H1 (cell line): ENCODE measurements around the gene MRPL4. TPM values are rescaled to one million over a fixed set of nuclear protein-coding genes. Genes with fewer than 3 reads are reported as not detected.

ENCODE experiments used
- CTCF ChIA-PET: fragments of 300-600 bp; sonication (Branson Sonifier 250); formaldehyde crosslinking; loops from one replicate; lab custom pipeline; 2021; ENCODE audit not compliant: partially characterized antibody; lab: Charles Lee
- POLR2A ChIA-PET: fragments of 300-600 bp; sonication (Branson Sonifier 250); formaldehyde crosslinking; loops from one replicate; lab custom pipeline; 2021; ENCODE audit warnings: inconsistent platforms; ENCODE audit not compliant: partially characterized antibody; lab: Charles Lee
- DNase-seq, 2 experiments: peaks; one replicate each; pipeline versions ENCODE4 v3.0.0 to v3.0.0-alpha.2; 2010 to 2022; ENCODE audit warnings: low spot score in 2 of 2, low read depth in 1 of 2, mixed read lengths in 1 of 2
- FAIRE-seq: peaks from 2 replicates; lab custom pipeline; 2011; peaks lifted over from hg19 to GRCh38; lab: Jason Lieb, UNC
- H2AFZ ChIP-seq: 2 replicates; pipeline ENCODE4 v1.8.1; 2012; ENCODE audit warnings: low read length, inconsistent platforms
- H2AK5ac ChIP-seq: 2 replicates; pipeline ENCODE4 v1.6.1; 2013; ENCODE audit warnings: low read depth, low read length
- H2BK120ac ChIP-seq: replicated peaks from 2 replicates; pipeline ENCODE3; 2013; ENCODE audit warnings: low read depth, low read length, inconsistent platforms
- H2BK12ac ChIP-seq: 2 replicates; pipeline ENCODE4 v1.6.1; 2013; ENCODE audit warnings: low read depth, low read length
- H2BK15ac ChIP-seq: 2 replicates; pipeline ENCODE4 v1.6.1; 2013; ENCODE audit warnings: low read length
- H2BK20ac ChIP-seq: 2 replicates; pipeline ENCODE4 v1.6.1; 2013; ENCODE audit warnings: low read length
- H2BK5ac ChIP-seq: 2 replicates; pipeline ENCODE4 v1.6.1; 2013; ENCODE audit warnings: low read depth, low read length
- H3K14ac ChIP-seq: 2 replicates; pipeline ENCODE4 v1.6.1; 2013; ENCODE audit warnings: inconsistent platforms; ENCODE audit not compliant: insufficient read length
- H3K18ac ChIP-seq: 2 replicates; pipeline ENCODE4 v1.6.1; 2013; ENCODE audit warnings: low read length; ENCODE audit errors: extremely low read depth
- H3K23ac ChIP-seq: 2 replicates; pipeline ENCODE4 v1.6.1; 2013; ENCODE audit warnings: inconsistent platforms; ENCODE audit not compliant: insufficient read length
- H3K23me2 ChIP-seq: 2 replicates; pipeline ENCODE4 v1.6.1; 2013; ENCODE audit warnings: low read depth, low read length
- H3K27ac ChIP-seq: 2 replicates; pipeline ENCODE4 v1.6.1; 2011; ENCODE audit warnings: low read depth, low read length, inconsistent platforms
- H3K27me3 ChIP-seq, 4 experiments: replicated peaks in 1 of 4; 1 replicate in 1 of 4; 2 replicates in 3 of 4; pipeline versions ENCODE4 v1.6.1 to v1.8.1; 2011 to 2013; ENCODE audit warnings: low read length in 3 of 4, mild to moderate bottlenecking in 3 of 4, inconsistent platforms in 2 of 4, mixed read lengths in 2 of 4, moderate library complexity in 1 of 4; ENCODE audit not compliant: control insufficient read depth in 3 of 4, insufficient read depth in 3 of 4; ENCODE audit errors: extremely low read depth in 1 of 4
- H3K36me3 ChIP-seq, 4 experiments: 2 replicates each; pipeline versions ENCODE4 v1.6.1 to v1.8.1; 2011 to 2013; ENCODE audit warnings: mild to moderate bottlenecking in 4 of 4, low read length in 3 of 4, moderate library complexity in 2 of 4, control low read depth in 1 of 4, inconsistent platforms in 1 of 4; ENCODE audit not compliant: insufficient read depth in 4 of 4, control insufficient read depth in 2 of 4
- H3K4ac ChIP-seq: replicated peaks from 2 replicates; pipeline ENCODE3; 2013; ENCODE audit warnings: low read length, low read depth, mixed read lengths, inconsistent platforms; ENCODE audit not compliant: insufficient read length
- H3K4me1 ChIP-seq, 4 experiments: replicated peaks in 1 of 4; 1 replicate in 1 of 4; 2 replicates in 3 of 4; pipeline versions ENCODE4 v1.6.1 to v1.8.1; 2011 to 2013; ENCODE audit warnings: low read length in 3 of 4, inconsistent platforms in 2 of 4, mixed read lengths in 1 of 4; ENCODE audit not compliant: insufficient read depth in 4 of 4, control insufficient read depth in 3 of 4
- H3K4me2 ChIP-seq, 2 experiments: 2 replicates each; pipeline versions ENCODE4 v1.6.1 to v1.8.1; 2011 to 2013; ENCODE audit warnings: low read depth in 2 of 2, low read length in 2 of 2, control low read depth in 1 of 2, inconsistent platforms in 1 of 2, mild to moderate bottlenecking in 1 of 2; ENCODE audit not compliant: insufficient read depth in 1 of 2
- H3K4me3 ChIP-seq, 4 experiments: fragments of 200-600, 300-600 bp in 1 of 4; sonication (generic), shearing (Covaris generic), sonication (Bioruptor Twin) in 1 of 4; 2 replicates each; pipeline versions ENCODE4 v1.5.1 to v1.8.1; 2011 to 2016; ENCODE audit warnings: low read length in 4 of 4, low read depth in 3 of 4, control low read depth in 2 of 4, inconsistent platforms in 2 of 4, mild to moderate bottlenecking in 2 of 4, mixed read lengths in 1 of 4, moderate library complexity in 1 of 4; ENCODE audit not compliant: insufficient read depth in 2 of 4; ENCODE audit errors: extremely low read depth in 1 of 4
- H3K56ac ChIP-seq: replicated peaks from 2 replicates; pipeline ENCODE3; 2013; ENCODE audit warnings: low read depth, mild to moderate bottlenecking, mixed read lengths, low read length, inconsistent platforms; ENCODE audit not compliant: insufficient read length
- H3K79me1 ChIP-seq: 2 replicates; pipeline ENCODE4 v1.6.1; 2013; ENCODE audit warnings: low read depth, low read length, control low read depth
- H3K79me2 ChIP-seq, 2 experiments: 2 replicates each; pipeline versions ENCODE4 v1.6.1 to v1.8.1; 2012 to 2013; ENCODE audit warnings: low read length in 2 of 2, mild to moderate bottlenecking in 2 of 2, inconsistent platforms in 1 of 2; ENCODE audit not compliant: insufficient read depth in 2 of 2, control insufficient read depth in 1 of 2
- H3K9ac ChIP-seq, 4 experiments: replicated peaks in 1 of 4; 1 replicate in 1 of 4; 2 replicates in 3 of 4; pipeline versions ENCODE4 v1.6.1 to v1.8.1; 2011 to 2013; ENCODE audit warnings: low read depth in 3 of 4, low read length in 3 of 4, control low read depth in 2 of 4, mild to moderate bottlenecking in 2 of 4, moderate library complexity in 2 of 4, inconsistent platforms in 1 of 4; ENCODE audit errors: extremely low read depth in 1 of 4
- H3K9me3 ChIP-seq, 2 experiments: 2 replicates each; pipeline versions ENCODE4 v1.6.1 to v1.8.1; 2012 to 2013; ENCODE audit warnings: mild to moderate bottlenecking in 2 of 2, moderate library complexity in 2 of 2, control low read depth in 1 of 2, inconsistent platforms in 1 of 2, low read depth in 1 of 2, low read length in 1 of 2, mixed read lengths in 1 of 2; ENCODE audit not compliant: insufficient read depth in 2 of 2
- H4K20me1 ChIP-seq, 2 experiments: replicated peaks in 1 of 2; 2 replicates each; pipeline versions ENCODE3 to v1.8.1; 2011 to 2013; ENCODE audit warnings: inconsistent platforms in 2 of 2, low read length in 2 of 2, mild to moderate bottlenecking in 1 of 2; ENCODE audit not compliant: insufficient read depth in 2 of 2, control insufficient read depth in 1 of 2
- H4K5ac ChIP-seq: 2 replicates; pipeline ENCODE4 v1.6.1; 2013; ENCODE audit warnings: low read length, low read depth, mixed read lengths, inconsistent platforms; ENCODE audit not compliant: insufficient read length
- H4K8ac ChIP-seq: 2 replicates; pipeline ENCODE4 v1.8.0; 2013; ENCODE audit warnings: mild to moderate bottlenecking, moderate library complexity, low read length, inconsistent platforms; ENCODE audit not compliant: insufficient read depth; ENCODE audit errors: extremely low read depth
- H4K91ac ChIP-seq: replicated peaks from 2 replicates; pipeline ENCODE3; 2013; ENCODE audit warnings: low read length, mixed read lengths, inconsistent platforms; ENCODE audit not compliant: insufficient read length
- ASH2L ChIP-seq: fragments of 200-600, 300-600 bp; sonication (generic); IDR thresholded peaks from one replicate; pipeline ENCODE4 v1.7.1; 2017; ENCODE audit warnings: low read length
- EZH2 ChIP-seq: fragments of 200-600 bp; sonication (generic); IDR thresholded peaks from 2 replicates; pipeline ENCODE4 v1.7.1; 2012; ENCODE audit warnings: low read depth, mild to moderate bottlenecking, moderate library complexity, low read length, inconsistent platforms; ENCODE audit not compliant: severe bottlenecking
- GABPA ChIP-seq: IDR thresholded peaks from 2 replicates; pipeline ENCODE4 v1.6.1; 2011; ENCODE audit warnings: mild to moderate bottlenecking, low read length, moderate library complexity, borderline replicate concordance; ENCODE audit not compliant: insufficient read depth
- GTF2F1 ChIP-seq: IDR thresholded peaks from 2 replicates; pipeline ENCODE4 v1.6.1; 2012; ENCODE audit warnings: low read depth, low read length, improper control_type of control experiment, borderline replicate concordance
- JUND ChIP-seq: IDR thresholded peaks from 2 replicates; pipeline ENCODE4 v1.6.1; 2011; ENCODE audit warnings: mild to moderate bottlenecking, improper control_type of control experiment, low read length
- MAFK ChIP-seq: IDR thresholded peaks from 2 replicates; pipeline ENCODE4 v1.6.1; 2012; ENCODE audit warnings: low read depth, mild to moderate bottlenecking, improper control_type of control experiment, low read length
- NANOG ChIP-seq: IDR thresholded peaks from 2 replicates; pipeline ENCODE4 v1.6.1; 2011; ENCODE audit warnings: low read length, low read depth, mild to moderate bottlenecking, inconsistent platforms; ENCODE audit not compliant: insufficient read depth, poor library complexity, severe bottlenecking
- POLR2AphosphoS5 ChIP-seq: IDR thresholded peaks from 2 replicates; pipeline ENCODE4 v1.6.1; 2011; ENCODE audit warnings: low read depth, low read length
- SP1 ChIP-seq: IDR thresholded peaks from 2 replicates; pipeline ENCODE4 v1.6.1; 2011; ENCODE audit warnings: low read depth, low read length
- SP2 ChIP-seq: IDR thresholded peaks from 2 replicates; pipeline ENCODE4 v1.6.1; 2012; ENCODE audit warnings: mild to moderate bottlenecking, low read length, inconsistent platforms
- TBP ChIP-seq: IDR thresholded peaks from 2 replicates; pipeline ENCODE4 v1.6.1; 2011; ENCODE audit warnings: low read depth, low read length, improper control_type of control experiment
- TEAD4 ChIP-seq: IDR thresholded peaks from 2 replicates; pipeline ENCODE4 v1.6.1; 2012; ENCODE audit warnings: low read depth, low read length, inconsistent platforms, mixed read lengths
- YY1 ChIP-seq: IDR thresholded peaks from 2 replicates; pipeline ENCODE4 v1.6.1; 2011; ENCODE audit warnings: low read depth, mild to moderate bottlenecking, low read length
- WGBS, 2 experiments: shearing (Covaris generic) in 1 of 2; methylation state at CpG; one replicate each; pipeline versions ENCODE4 v1.1.6 to v1.1.7; 2013 to 2015; ENCODE audit warnings: low lambda C conversion rate in 2 of 2, mixed read lengths in 2 of 2, inconsistent platforms in 1 of 2, low coverage in 1 of 2, missing lambda C conversion rate in 1 of 2; ENCODE audit not compliant: insufficient replicate concordance in 2 of 2, insufficient coverage in 1 of 2, insufficient read length in 1 of 2; ENCODE audit errors: extremely low coverage in 1 of 2, missing lambda C conversion rate in 1 of 2; 5-methylcytosine and 5-hydroxymethylcytosine counted together
- polyA plus RNA-seq, 7 experiments: library from polyadenylated mRNA; depleted of rRNA in 3 of 7; stranded (reverse) in 5 of 7; unstranded in 2 of 7; fragments of >200 nt in 5 of 7; fragments of 200-250 nt in 2 of 7; gene quantifications; 1 replicate in 5 of 7; 2 replicates in 1 of 7; 4 replicates in 1 of 7; pipeline versions ENCODE4 v1.2.1 to v1.2.3, GENCODE V29; 2011 to 2013; ENCODE audit warnings: missing spikeins in 2 of 7, mixed read lengths in 2 of 7
- total RNA-seq: library from RNA; stranded (reverse); fragmentation: NEBNext Ultra II Directional; extraction: Animal tissue kit (Norgen Biotek cat#: 25700); gene quantifications from 2 replicates; pipeline ENCODE4 v1.2.1, GENCODE V29; 2021

MRPL4 gene
- total and polyA plus RNA-seq, 2 of the 8 experiments (the other 6 are each of a cell fraction or from before 2014, with no cell fraction given), result 82.3 to 187 TPM

- Histone ChIP-seq H3K36me3 (no peaks in the 10 kb centered on the region), H3K23me2 (no peaks in the 10 kb centered on the region), H2AK5ac (no peak overlapping the region), H3K27ac (no peak overlapping the region), H2AFZ (no peak overlapping the region), H3K56ac (no peak overlapping the region), H3K9me3 (no peaks in the 10 kb centered on the region), H2BK20ac (no peak overlapping the region), H2BK5ac (no peak overlapping the region), H3K79me2 (no peaks in the 10 kb centered on the region), H3K4me1 (peaks cover 0 to 5% (median 2%) of the 10 kb centered on the region in 4 experiments; a peak in 1 of 7 replicates), H4K8ac (no peak overlapping the region), H3K14ac (no peak overlapping the region), H4K91ac (no peak overlapping the region), H2BK15ac (no peak overlapping the region), H3K23ac (no peak overlapping the region), H3K4me2 (no peak overlapping the region), H4K5ac (no peak overlapping the region), H2BK120ac (no peak overlapping the region), H3K27me3 (no peaks in the 10 kb centered on the region), H4K20me1 (no peaks in the 10 kb centered on the region), H3K79me1 (no peaks in the 10 kb centered on the region; the same call in 1 of the 2 replicates), H3K9ac (no peak overlapping the region), H3K4ac (no peak overlapping the region), H3K4me3 (no peak overlapping the region), H3K18ac (no peak overlapping the region), H2BK12ac (no peak overlapping the region)
- no peak for DNase-seq
- ChIA-PET CTCF (interaction anchor here (0.9 to 11.6 kb wide), 7 partner anchors 9 to 112 kb away, joined by 3 to 94 read pairs (median 3); partner anchors contain the start of gene ICAM1), POLR2A (interaction anchor here (1.2 to 2.0 kb wide), 3 partner anchors 8 to 14 kb away, joined by 3 to 6 read pairs (median 4); partner anchors contain the start of genes ICAM1 and ICAM5)
- 88% methylated on average over 1 of the region's 1 CpG; no CpG with 5 or more reads in 1 of the 2 experiments for WGBS, 2 experiments
- TF ChIP-seq ASH2L (no peak), TBP (no peak), YY1 (no peak), SP2 (no peak), GABPA (no peak), JUND (no peak), MAFK (no peak), EZH2 (no peak), POLR2AphosphoS5 (no peak), NANOG (no peak), TEAD4 (no peak), GTF2F1 (no peak), SP1 (no peak)
- FAIRE-seq, result no peak
These were observed 26.9 kb downstream of the MRPL4 start for GRCh38 chr19:10278935-10279334.
